Stimulated activated CD8-positive, alpha-beta memory T cell treated with anti-CD3 and anti-CD28 coated beads, Interleukin-4, amount 100 ng/mL, for 24 hours (primary cell): ENCODE data around the gene TPTE.
"Not testable (repeated sequence)": the region's sequence is repeated elsewhere in the genome, so short reads cannot be mapped to it uniquely, and the experiment has no call there.

Experiments
- DNase-seq: peaks from one replicate; pipeline ENCODE4 v3.0.0-alpha.2; 2020; ENCODE audit warnings: low read depth

Gene TPTE

GRCh38 chr21:10521091-10521598 is at the start of gene TPTE:
Gene TPTE (plus strand): TSS chr21:10521583. CDS start chr21:10538724, 17,141 bp downstream.
- DNase-seq, result no peak

GRCh38 chr21:10471999-10472398 is 49.4 kb upstream of the TPTE start:
- not testable (repeated sequence) for DNase-seq

- not testable (repeated sequence) for DNase-seq
Observed at GRCh38 chr21:10477794-10478193, 43.6 kb upstream of the TPTE start.

GRCh38 chr21:10479875-10480274 is 41.5 kb upstream of the TPTE start:
- not testable (repeated sequence) for DNase-seq

GRCh38 chr21:10484864-10485263 is 36.5 kb upstream of the TPTE start:
- not testable (repeated sequence) for DNase-seq

GRCh38 chr21:10490453-10490852 is 30.9 kb upstream of the TPTE start:
- DNase-seq, result not testable (repeated sequence)

GRCh38 chr21:10511116-10511515 is 10.3 kb upstream of the TPTE start:
- DNase-seq, result no peak

- not testable (repeated sequence) for DNase-seq
Observed at GRCh38 chr21:10516889-10517288, 4.5 kb upstream of the TPTE start.

- not testable (repeated sequence) for DNase-seq
Observed at GRCh38 chr21:10517904-10518303, 3.5 kb upstream of the TPTE start.

- DNase-seq, result not testable (repeated sequence)
Observed at GRCh38 chr21:10521835-10522500, 585 bp downstream of the TPTE start.

GRCh38 chr21:10539956-10540355 is 18.6 kb downstream of the TPTE start:
- DNase-seq, result no peak

GRCh38 chr21:10544376-10544775 is 23.0 kb downstream of the TPTE start:
- not testable (repeated sequence) for DNase-seq

- not testable (repeated sequence) for DNase-seq
Observed at GRCh38 chr21:10547868-10548267, 26.5 kb downstream of the TPTE start.

- not testable (repeated sequence) for DNase-seq
Observed at GRCh38 chr21:10548331-10548954, 27.1 kb downstream of the TPTE start.

- not testable (repeated sequence) for DNase-seq
Observed at GRCh38 chr21:10570803-10571202, 49.4 kb downstream of the TPTE start.

GRCh38 chr21:10574531-10575310 is 53.3 kb downstream of the TPTE start:
- not testable (repeated sequence) for DNase-seq

- DNase-seq, result no peak
Observed at GRCh38 chr21:10575311-10575667, 53.9 kb downstream of the TPTE start.

- DNase-seq, result not testable (repeated sequence)
Observed at GRCh38 chr21:10578910-10579309, 57.5 kb downstream of the TPTE start.

GRCh38 chr21:10589115-10589514 is 67.7 kb downstream of the TPTE start:
- not testable (repeated sequence) for DNase-seq

- DNase-seq, result not testable (repeated sequence)
Observed at GRCh38 chr21:10607074-10607473, 85.7 kb downstream of the TPTE start.

- DNase-seq, result not testable (repeated sequence)
Observed at GRCh38 chr21:10614285-10614684, 92.9 kb downstream of the TPTE start.

GRCh38 chr21:10616061-10616460 is 94.7 kb downstream of the TPTE start:
- not testable (repeated sequence) for DNase-seq

- DNase-seq, result no peak
Observed at GRCh38 chr21:10616535-10616934, 95.2 kb downstream of the TPTE start.
